HG03439 (cell line): ENCODE data around the gene RCC2.
"Not testable (repeated sequence)": the region's sequence is repeated elsewhere in the genome, so short reads cannot be mapped to it uniquely, and the experiment has no call there.

Source experiments
- ATAC-seq: cut with Tn5 transposase; IDR thresholded peaks from one replicate; pipeline ENCODE4 v1.9.1; 2021; ENCODE audit warnings: mild to moderate bottlenecking, moderate library complexity; ENCODE audit not compliant: unreplicated experiment

Gene RCC2

DNA sequence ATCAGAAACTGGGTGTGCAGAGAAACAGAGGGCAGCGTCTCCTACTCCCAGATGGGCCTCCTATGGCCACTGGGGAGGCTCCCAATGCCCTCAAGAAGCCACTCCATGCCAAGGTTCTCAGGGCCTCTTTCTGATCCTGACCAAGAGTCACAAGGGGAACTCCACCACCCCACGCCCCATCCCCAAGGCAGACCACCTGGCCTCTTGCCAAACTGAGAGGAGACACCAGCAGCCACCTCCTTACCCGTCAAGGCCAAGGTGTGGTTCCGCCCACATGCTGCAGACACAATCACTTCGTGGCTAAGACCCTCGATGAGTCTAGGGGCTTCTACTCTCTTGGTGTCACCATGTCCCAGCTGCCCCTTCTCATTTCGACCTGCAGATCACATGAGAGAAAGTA is 17.0 kb downstream of the RCC2 start:
- no peak for ATAC-seq

DNA sequence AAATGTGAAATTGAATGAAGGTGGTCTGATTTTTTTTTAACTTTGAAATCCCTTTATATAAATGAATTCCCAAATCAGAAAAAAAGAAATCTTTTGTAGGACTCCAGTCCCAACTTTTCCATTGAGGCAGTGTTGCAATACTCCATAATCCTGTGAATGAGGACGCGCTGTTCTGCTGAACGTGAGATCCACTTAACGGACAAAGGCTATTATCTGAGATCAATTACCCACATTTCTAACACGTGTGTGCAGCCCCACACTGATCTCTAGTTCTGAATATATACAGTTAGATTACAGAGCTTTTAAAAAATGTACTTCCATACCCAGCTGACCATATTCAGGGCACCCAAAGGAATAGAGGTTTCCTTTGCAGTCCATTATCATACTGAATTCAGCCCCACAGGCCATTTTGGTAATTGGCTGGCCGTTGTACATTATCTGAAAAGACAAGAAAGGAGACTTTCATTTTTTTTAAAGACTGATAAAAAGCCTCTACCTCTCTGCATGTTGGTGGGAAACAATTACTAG is 19.0 kb downstream of the RCC2 start:
- ATAC-seq, result no peak

DNA sequence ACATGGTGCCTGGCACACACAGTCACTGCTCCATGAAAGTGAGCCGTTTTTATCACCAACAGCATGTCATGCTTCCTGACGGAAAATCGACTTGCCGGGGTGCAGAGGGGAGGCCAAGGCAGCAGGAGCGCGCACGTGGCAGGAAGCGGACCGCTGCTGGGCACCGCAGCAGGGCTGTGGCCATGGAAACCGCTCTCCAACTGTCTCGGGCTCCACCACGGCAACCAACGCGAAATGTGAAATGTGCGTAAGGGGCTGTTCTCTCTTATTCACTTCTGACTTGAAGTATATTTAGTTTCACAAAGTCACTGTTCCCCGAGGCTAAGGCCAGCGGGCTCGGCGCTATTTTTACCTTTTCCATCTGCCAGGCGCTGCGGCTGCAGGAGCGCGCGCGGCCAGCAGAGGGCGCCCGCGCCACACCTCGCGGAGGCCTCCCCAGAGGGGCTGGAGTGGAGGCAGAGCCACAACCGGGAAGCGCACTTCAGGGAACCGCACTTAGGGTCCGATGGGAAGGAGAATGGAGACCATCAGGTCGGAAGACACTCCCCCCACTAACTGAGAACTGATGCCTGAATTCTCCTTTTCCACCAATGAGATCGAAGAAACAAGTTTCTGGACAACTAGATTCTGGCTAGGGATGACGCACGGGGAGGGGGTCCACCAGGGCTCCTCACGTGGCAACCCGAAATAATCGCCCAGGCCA is 19.7 kb downstream of the RCC2 start:
- ATAC-seq, result no peak

DNA sequence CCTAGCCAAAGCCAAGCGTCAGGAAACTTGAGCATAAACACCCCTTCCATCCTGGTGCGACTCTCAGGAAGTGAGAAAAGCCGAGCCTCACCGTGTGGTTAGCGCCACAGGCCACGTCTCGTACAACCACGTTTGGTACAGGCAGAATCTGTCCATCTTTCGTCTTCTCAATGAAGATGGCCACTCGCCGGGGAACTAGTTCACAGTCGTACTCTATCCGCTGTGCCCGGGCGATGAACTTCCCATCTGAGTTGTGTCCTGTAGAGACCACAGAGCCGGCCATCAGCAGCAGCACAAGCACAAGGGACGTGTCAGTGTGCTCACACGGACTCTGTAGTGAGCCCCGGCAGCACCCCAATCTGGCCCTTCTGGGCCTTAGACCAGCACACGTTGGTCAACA is 23.1 kb downstream of the RCC2 start:
- ATAC-seq, result no peak

DNA sequence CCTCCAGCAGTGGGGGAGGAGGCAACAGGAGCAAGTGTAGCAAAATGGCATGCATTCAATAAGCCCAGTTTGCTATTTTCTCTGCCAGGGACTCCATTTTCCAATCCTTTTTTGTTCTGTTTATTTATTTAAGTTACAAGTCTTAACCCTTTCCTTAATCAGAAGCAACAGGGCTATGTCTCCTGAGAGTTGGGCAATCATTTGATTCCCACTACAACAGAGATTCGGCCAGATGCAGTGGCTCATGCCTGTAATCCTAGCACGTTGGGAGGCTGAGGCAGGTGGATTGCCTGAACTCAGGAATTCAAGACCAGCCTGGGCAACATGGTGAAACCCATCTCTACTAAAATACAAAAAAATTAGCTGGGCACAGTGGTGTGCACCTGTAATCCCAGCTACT is 25.5 kb downstream of the RCC2 start:
- ATAC-seq, result no peak

DNA sequence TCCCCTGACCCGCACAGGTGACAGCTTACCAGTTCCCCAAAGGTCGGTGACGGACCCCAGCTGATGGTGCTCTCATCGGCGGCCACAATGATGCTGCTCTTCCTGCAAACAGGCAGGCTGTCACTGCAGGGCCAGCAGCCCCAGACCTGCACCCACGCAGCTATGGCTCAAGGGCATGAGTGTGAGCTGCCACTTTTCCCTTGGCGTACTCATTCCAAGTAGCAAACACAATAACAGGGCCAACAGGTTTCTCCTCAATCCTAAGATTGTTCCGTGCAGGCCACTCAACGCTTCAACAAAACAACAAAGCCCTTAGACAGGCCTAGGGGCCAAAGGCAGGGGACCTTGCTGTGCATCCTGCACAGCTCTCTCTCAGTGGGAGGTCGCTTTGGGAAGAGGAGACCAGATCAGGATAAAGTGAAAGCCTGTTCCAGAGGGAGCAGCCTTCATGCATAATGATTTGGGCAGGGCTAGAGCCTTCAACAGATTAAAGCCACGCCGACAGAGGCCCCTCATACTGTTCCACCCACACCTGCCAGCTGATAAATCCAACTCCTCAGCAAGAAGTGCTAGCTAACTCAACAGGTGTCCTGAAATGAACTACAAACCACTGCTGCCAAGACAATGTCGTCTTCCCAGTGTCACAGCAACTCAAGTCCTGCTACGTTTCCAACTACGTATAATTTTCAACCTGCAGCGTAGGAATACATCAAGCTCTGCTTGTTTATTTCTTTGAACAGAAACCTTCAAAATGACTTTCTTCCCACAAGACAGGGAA is 27.2 kb downstream of the RCC2 start:
- no peak for ATAC-seq

DNA sequence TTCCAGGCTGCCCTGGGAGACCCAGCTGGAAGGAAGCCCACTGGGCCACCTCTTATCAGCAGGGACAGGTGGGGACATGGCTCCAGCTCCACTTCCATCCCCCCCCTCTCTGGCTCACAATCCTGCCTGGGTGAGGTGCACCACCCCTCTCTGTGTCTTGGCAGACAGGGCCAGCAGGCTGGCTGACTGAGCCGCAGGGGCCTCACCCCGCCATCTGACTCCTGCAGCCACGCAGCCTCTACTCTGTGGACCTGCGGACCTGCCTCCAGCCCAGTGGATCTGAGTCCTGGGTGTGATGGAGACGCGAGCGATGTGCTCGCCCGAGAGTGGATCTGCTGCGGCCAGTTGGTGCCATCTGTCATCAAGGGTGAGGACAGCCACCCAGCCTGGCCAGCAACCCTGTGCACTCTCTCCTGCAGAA is 30.1 kb downstream of the RCC2 start:
- no peak for ATAC-seq

DNA sequence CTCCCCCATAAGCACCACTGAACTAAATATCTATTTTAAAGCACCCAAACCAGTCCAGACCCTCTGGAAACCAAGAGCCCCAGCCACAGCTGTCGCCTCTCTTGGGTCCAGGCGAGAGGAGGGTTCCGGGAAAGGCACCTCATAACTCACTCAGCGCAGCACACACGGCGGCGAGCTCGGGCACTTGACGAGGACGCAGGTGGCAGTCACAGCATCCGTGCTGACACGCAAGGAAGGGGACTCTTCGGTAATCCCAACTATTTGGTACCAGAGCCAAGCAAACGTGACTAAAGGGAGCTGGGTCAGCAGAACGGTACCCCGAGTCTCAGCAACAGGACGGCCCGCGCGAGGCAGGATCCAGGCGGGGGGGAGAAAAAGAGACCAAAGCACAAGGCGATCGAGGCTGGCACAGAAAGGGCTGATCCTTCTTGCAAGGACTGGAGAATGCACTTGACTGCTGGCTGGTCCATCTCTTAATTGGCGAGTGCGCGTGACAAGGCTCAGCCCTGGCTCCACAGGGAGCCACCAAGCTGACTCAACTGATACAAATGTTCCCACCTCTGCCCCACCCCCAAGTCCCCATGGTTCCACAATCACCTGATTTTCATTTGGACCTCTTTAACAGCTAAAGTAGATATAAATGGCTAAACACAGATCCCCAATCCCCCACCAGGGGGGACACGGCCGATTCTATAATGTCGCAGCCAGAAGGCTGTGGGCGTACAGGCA is 31.5 kb downstream of the RCC2 start:
- ATAC-seq, result not testable (repeated sequence)

DNA sequence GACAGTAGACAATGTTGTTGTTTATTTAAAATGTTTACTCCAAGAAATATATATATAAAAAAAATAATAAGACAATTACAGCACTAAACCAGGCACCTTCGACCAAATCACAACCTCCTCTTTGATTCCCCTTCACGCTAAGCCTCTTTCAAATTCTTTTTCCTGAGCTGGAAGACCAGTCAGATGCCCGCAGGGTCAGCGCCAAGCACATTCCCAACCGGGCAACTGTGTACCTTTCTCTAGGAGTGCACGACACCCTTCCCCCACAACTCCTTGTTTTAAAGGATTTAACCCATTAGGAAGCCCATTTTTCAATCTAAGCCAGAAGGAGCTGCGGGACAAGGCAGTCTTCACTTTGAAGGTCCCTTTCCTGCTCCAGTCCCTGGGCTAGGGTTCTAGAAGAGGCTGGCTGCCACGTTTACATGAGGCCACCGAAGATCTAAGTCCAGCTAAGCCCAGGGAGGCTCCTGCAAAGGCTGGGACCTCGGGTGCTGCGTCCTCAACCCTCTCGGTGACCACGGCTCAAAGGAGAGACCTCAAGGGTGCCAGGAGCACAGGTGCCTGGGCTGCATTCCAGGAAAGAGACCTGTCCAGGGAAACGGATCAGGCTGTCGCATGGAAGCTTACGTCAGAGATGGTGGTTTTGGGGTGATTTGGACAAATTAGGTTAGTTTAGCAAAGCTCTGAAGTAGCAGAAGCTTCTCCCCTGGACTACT is 32.6 kb downstream of the RCC2 start:
- ATAC-seq, result not testable (repeated sequence)

DNA sequence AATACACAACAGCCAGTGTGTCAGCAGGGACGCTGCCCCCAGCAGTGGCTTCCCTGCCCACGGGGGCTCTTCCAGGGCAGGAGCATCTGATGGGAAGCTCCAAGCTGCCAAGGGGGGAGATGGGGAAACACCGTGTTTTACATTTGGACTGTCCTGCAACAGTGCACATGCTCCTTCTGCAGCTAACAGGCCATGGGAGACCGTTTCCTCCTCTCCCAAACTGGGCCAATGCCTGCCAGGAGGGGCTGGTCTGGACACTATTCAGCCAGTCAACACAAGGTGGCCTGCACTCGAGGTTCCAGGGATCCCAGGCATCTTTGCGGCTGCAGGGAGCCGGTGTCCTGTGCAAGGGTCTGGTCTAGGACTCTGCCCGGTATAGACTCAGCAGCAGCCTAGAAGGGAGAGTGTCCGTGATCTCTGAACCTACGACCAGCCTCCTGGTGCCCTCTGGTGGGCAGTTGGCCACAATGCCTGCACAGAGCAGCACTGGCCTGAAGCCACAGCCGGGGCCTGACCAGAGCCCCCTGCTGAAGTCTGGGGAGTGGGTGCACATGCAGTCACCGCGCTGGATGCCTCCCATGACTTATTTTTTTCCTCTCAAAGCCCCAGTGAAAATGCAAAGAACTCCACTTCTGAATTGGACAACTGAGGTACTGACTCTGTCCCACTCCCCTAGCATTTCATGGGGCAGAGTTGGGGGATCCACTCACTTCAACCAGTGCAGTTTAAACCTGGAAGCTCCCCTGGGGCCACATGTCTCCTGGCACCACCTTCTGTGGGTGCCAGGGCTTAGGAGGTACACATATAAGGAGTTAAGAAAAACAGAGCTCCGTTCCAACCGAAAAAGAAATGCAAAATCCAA is 33.3 kb downstream of the RCC2 start:
- no peak for ATAC-seq

DNA sequence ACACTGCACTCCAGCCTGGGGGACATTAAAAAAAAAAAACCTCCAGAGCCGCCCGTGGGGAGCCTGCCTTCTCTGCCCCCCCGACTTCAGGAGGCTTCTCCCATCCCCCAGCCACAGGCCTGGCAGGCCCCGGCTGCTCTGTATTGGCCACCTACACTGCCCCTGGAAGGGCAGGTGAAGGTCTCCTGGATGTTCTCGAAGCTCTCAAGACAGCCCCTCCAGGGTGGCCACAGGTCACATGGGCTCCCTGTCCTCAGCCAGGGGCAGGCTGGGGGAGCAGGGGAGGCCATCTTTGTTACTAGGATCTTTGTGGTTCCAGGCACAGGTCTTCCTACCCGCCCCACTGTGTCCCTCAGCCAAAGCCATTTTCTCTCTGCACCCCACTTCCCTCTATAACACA is 34.7 kb downstream of the RCC2 start:
- ATAC-seq, result no peak

DNA sequence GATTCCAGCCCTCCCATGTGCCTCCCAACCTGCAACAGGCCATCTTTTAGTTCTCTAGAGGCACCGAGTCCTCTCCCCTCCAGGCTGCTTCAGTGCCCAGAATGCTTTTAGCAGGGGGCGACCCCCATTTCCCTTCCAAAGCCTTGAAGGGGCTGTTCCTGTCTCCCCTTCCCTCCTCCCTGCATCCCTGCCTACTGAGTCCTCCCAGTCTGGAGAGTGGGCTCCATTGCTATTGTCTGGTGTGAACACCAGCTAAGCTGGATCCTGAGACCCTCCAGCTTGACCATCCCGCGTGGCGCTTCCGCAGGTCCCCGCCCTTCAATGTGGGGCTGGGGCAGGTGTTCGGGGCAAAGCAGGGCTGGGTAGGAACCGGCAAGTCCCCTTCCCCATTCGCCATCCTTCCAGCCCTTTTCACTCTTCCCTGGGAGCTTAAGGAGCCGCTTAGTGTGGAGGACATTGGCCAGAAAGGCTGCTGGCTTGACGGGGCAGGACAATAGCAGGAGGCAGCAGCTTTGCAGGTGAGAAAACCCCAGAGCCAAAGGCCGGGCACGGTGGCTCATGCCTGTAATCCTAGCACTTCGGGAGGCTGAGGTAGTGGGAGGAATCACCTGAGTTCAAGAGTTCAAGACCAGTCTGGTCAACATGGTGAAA is 35.3 kb downstream of the RCC2 start:
- no peak for ATAC-seq

DNA sequence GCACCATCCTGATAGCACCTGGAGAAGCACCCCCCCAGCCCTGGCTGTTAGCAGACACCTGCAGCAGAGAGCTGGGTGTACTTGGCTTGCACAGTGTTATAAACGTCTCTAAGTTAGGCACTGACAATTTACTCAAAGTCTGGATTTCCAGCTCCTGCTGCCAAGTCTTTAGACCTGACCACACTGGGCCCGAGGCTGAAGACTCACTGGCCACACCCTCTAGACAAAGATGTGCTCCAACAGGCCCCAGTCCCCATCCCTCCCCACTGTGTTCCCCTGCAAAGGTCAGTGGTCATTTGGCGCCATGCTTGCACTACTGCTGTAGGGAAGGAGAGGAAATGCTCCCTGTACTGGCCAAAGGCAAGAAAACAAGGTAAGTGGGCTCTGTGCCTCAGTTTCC is 36.4 kb downstream of the RCC2 start:
- ATAC-seq, result no peak

DNA sequence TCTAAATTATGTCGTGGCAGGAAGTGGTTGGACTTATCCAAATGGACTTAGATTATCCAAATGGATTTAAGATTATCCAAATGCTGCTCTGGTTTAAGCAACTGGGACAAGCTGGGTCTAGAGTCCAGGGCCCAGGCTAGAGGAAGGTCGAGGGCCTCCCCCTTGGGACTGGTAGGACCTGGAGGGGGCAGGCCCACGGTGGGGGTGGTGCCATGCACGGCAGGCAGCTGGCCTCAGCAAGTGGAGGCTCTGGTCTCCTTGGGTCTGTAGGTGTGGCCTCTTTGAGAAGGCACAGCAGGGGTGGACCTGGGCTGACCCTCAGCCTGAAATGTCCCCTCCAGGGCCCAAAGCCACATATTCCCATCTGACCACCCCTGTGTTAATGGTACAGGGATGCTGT is 37.6 kb downstream of the RCC2 start:
- no peak for ATAC-seq

DNA sequence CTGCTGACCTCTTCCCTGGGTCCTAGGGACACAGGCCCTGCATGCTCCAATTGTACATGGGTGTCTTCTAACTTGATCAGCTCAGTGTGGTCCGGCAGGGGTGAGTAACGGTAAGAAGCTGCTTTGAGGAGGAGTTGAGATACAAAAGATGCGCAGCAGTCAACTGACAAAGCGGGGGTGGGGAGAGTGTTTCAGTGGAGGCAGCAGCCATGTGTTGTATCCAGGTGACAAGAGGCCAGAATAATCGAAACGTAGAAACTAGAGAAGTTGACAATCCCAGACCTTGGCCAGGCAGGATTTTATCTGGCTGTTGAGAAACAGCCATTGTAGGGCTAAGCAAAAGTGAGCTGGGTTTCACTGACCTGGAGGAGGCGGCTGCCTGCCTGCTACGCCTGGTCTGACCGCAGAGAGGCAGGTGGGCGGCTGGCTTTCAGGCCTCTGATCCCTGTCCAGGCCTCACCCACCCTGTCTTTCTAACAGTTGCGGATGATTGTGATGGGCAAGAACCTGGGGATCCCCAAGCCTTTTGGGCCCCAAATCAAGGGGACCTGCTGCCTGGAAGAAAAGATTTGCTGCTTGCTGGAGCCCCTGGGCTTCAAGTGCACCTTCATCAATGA is 38.6 kb downstream of the RCC2 start:
- ATAC-seq, result no peak

DNA sequence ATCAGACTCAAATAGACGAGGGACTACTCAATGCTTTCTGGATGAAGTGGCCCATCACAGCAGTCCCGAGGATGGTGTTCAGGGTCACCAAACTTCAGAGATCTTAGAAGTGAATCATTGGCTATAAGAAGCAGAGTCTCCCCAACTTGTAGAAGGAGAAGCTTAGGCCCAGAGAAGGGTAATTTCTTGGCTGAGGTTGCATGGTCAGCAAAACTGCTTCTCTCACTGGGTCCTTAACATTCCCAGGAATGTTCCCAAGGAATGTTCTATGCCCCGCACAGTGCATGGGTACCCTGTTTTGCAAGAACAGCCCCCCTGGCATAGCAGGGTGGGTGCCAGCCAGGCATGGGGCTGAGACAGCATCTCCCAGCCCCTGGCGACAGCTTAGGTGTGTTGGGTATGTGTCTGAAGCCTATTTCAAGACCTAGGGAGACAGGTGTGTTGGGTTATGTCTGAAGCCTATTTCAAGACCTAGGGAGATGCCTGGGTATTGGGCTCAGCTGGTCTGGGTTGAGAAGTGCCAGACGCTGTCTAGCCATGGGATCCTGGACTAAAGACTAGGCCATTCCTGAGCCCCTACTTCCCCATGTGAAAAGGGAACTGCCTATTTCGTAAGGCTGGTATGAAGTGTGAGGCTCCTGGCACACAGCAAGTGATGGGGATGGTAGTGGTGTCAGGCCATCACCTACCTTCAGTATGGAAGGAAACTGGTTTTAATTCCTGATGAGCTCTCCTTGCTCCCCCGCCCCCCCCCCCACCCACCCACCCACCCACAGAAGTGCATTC is 41.4 kb downstream of the RCC2 start:
- ATAC-seq, result no peak

DNA sequence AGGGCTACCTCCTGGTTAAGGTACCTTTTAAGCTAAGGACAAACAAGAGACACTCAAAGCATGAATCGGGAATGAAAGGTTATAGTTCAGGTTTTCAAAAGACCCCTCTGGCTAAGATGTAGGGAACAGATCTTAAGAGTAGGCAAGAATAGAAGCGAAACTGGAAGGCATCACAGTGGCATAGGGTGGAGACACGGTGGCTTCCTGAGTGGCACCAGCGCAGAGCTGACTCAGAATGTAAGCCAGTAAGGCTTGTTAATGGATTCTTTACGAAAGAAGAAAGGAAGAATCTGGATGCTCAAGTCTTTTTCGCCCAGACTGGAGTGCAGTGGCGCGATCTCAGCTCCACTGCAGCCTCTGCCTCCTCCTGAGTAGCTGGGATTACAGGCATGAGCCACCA is 46.2 kb downstream of the RCC2 start:
- ATAC-seq, result no peak

DNA sequence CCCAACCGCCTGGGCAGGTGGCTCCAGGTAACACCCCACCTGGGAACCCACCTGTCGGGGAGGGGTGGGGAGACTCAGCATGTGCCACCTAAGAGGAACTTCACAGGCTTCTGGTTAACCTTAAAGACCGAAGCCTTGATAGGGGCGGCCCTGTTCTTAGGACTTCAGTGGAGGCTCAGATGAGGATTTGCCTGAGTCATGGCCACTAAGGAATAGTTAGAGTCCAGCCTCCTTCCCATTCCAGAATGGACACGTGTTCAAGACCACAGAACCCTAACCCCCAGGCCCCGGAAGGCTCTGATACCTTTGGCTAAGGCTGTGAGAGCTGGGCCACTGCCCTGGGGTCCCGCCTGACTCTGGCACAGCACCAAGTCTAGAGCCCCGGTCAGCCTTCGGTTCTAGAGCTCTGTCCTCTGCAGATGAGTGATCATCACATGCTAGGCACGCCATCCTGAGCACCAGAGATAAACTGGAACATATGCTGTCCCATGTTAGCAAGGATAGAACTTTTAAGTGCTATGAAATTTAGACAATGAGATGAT is 47.2 kb downstream of the RCC2 start:
- ATAC-seq, result no peak
